Glomerular visceral epithelial cell (primary cell): ENCODE data around the gene SEC14L2.

Source experiments
- DNase-seq: peaks from one replicate; pipeline ENCODE4 v3.0.0-alpha.2; 2016; ENCODE audit errors: extremely low spot score

The SEC14L2 gene

DNA sequence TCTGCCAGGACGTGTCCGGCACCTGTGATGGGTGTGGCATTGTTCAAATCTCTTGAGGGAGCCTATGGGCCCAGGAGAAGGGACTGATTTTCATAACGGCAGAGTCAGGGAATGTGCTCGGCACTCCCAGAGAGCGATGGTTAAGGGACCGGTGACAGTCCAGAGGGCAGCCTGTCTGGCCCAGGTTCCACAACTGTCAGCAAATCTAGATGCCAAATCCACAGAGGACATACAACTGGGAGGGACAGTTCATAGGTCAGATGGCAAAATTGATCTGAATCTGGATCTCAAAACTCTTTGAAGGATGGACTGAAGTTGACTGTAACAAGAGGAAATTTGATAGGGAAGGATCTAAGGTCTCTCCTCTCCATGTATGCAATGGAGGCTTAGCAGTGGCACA is 7.5 kb downstream of the SEC14L2 start:
- DNase-seq: no peak

DNA sequence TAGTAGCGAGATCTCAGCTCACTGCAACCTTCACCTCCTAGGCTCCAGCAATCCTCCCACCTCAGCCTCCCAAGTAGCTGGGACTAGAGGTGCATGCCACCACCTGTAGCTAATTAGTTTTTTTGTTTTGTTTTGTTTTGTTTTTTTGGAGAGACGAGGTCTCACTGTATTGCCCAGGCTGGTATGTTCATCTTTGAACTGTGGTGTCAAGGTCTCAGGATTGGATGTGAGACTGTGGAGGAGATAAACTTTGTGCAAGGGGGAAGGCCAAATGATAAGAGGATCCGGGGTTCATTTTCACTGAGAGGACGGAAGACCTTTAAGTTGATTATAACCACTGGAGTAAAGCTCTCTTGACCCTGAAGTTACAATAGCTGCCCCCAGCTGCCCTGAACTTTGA is 8.9 kb downstream of the SEC14L2 start:
- DNase-seq: no peak

DNA sequence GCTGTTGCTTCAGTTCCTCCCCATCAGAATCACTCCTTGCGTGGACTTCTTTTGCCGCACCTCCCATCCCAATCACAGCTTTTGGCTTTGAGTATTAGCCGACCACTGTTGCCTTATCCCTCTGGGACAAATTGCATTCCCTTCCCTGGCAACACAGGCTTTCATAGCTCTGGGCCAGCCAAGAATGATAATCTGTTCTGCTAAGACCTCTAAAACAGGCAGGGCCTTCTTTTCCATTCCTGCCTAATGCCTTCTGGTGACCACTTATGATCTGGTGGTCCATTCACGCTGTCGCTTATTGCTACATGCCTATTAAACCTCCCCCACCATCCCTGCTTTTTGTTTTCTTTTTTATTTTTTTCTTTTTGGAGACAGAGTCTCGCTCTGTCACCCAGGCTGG is 9.6 kb downstream of the SEC14L2 start:
- DNase-seq: no peak

GRCh38 chr22:30408388-30409102 is 11.7 kb downstream of the SEC14L2 start:
- peak; percentile 37 for DNase-seq

DNA sequence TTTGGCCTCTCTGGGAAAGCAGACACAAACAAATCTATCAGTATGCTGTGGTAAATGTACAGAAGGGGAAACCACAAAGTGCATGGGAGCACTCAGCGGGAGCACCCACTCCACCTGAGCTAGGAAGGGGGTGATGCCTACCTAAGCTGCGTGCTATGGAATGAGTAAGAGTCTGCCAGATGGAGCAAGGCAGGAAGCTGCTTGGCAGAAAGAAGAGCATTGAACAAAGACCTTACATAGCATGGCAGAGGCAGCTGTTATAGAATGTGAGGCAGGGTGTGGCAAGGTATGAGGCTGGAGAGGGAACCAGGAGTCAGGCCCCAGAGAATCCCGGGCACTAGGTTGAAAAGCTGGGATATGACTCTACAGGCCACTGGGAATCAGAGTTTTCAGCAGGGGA is 15.0 kb downstream of the SEC14L2 start:
- DNase-seq: no peak

GRCh38 chr22:30413001-30413400 is 16.2 kb downstream of the SEC14L2 start:
- DNase-seq: no peak

DNA sequence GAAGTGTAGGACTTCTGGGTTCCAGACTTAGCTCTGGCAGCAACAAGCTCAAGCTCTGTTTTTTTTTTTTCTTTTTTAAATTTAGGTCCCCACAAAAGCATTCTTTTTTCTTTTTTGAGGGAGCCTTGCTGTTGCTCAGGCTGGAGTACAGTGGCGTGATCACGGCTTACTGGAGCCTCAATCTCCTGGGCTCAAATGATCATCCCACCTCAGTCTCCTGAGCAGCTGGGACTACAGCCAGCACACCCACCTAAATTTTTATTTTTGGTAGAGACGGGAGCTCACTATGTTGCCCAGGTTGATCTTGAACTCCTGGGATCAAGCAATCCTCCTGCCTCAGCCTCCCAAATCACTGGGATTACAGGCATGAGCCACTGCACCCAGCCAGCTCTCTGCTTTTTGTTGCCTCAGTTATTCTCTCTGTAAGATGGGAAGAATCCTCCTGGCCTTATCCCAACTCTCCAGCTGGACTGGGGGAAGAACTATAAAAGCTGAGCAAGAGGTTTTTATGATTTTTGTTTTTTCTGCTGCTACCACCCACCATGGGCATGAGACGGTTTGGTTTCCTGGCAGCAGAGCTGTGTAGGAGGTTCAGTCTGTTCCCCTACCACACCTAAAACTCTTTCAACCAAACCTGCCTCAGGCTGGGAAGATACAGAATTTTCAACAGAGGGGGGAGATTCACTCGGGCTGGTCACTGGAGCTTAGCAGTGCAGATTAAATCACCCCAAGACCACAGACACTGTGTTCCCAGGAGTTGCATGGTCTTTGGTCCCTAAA is 17.1 kb downstream of the SEC14L2 start:
- no peak for DNase-seq

- no peak for DNase-seq
These were observed 17.8 kb downstream of the SEC14L2 start for GRCh38 chr22:30414525-30415047.

DNA sequence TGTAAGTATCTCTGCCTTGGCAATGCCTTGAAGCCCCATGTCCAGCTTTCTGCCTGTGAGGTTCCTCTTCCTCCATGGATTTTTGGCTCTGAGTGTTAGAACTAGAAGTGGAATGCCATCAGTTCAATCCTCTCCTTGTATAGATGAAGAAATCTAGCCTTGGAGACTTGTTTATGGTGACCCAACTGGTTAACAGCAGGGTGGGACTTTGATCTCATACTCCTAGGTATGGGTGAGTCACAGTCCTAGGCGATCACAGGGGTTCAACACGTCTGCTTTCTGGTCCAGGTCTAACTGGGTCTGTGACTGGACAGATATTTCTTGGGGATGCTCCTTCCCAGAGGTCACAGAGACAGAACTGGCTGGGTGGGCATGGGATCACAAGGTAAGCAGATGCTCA is 19.6 kb downstream of the SEC14L2 start:
- no peak for DNase-seq

DNA sequence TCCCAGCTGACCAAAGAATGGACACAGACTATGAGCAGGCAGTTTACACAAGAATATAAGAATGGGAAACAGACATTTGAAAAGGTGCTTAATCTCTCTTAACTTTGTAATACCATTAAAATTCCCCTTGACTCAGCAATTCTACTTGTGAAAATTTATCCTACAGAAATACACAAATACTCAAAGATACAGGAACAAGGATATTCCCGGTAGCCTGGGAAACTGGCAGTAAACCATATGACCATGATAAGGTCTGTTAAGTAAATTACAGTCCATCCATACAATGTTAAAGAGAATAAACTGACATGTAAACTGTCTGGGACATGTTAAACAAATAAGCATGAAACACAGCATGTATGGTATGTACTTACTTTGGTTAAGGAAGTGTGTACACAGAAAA is 20.0 kb downstream of the SEC14L2 start:
- no peak for DNase-seq

GRCh38 chr22:30420347-30421125 is 23.7 kb downstream of the SEC14L2 start:
- DNase-seq: peak; percentile 45

DNA sequence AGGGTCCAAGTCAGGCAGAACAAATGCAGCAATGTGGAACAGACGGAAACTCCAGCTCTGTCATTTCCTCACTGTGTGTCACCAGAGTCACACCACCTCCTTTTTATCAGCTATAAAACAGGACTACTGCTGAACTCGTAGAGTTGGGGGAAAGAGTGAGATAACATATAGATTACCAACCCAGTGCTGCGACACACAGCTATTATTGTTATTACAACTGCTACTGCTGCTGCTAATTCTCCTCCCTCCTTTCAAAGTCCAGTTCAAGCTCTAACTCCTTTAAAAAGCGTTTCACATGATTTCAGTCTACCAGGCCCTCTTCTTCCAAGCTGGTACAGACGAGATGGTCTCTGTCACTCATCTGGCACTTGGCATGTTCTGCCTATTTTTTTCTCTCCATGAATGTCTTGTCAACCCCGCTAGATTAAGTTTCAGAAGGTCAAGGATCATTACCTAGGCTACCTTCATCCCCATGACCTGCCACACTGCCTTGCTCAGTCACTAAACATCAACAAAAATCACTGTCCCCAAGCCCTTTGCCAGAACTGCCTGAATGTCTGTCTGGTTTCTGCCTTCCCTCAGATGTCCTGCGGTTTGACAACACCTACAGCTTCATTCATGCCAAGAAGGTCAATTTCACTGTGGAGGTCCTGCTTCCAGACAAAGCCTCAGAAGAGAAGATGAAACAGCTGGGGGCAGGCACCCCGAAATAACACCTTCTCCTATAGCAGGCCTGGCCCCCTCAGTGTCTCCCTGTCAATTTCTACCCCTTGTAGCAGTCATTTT is 25.1 kb downstream of the SEC14L2 start:
- no peak for DNase-seq

- DNase-seq: peak; percentile 88
These were observed 25.9 kb downstream of the SEC14L2 start for GRCh38 chr22:30422481-30423300.

- peak; percentile 70 for DNase-seq
These were observed 26.6 kb downstream of the SEC14L2 start for GRCh38 chr22:30423301-30423958.

GRCh38 chr22:30423959-30424533 is 27.2 kb downstream of the SEC14L2 start:
- peak; percentile 99 for DNase-seq

DNA sequence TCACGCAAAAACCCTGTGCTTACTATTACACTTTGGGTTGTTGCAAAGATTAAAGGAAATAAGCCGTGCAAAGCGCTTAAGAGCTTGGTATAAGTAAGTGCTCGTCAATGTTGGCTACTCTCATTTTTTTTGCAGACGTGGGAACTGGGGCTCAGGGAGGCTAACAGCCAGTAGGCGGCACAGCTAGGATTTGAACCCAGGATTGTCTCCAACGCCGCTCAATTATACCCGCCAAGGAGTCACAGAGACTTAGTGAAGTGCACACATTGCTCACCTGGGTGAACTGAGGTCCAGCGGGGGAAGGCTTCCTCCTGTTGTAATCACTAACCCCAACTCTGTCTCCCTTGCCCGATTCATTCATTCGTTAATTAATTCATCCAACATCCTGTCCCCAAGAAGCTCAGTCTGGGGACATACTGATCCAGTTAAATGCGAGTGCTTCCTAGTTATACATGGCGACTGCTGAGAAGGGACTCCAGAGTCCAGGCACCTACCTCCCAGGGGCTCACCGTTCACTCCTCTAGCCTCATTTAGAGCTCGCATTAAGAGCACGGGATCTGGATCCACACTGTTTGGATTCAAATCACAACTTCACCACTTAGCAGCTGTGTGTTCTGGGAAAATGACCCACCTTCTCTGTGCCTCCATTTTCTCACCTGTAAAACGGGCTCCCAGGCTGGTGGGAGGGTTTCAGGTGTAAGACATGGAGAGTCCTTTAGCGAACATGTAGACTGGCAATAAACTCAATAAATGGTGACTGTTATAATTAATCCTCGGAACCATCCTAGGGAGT is 27.9 kb downstream of the SEC14L2 start:
- peak; percentile 20 for DNase-seq

- no peak for DNase-seq
These were observed 28.5 kb downstream of the SEC14L2 start for GRCh38 chr22:30425327-30425615.

- peak; percentile 70 for DNase-seq
These were observed 29.0 kb downstream of the SEC14L2 start, which contains the start of gene MTFP1 for GRCh38 chr22:30425616-30426387. MTFP1 (plus strand) TSS chr22:30425768; CDS start chr22:30425880, 112 bp downstream.
